Activated T-helper 1 cell treated with anti-CD3 and anti-CD28 coated beads, Interleukin-12 subunit alpha, Interleukin-12 subunit beta, Interleukin-2, Interleukin-4 antibody, amounts not matched to agents 30 ng/mL and 10 ng/mL and 1 ng/mL, durations not matched to agents 14 hours and 24 hours and 36 hours (primary cell): ENCODE data around the gene TMCO2. TPM values are rescaled to one million over a fixed set of nuclear protein-coding genes. Genes with fewer than 3 reads are reported as not detected.

ENCODE experiments used
- DNase-seq: peaks from one replicate; pipeline ENCODE4 v3.0.0; 2021; ENCODE audit warnings: low spot score
- H3K27ac Mint-ChIP-seq: one replicate; pipeline ENCODE4 v1.8.0; 2021; ENCODE audit warnings: mild to moderate bottlenecking, mixed read lengths
- H3K27me3 Mint-ChIP-seq: one replicate; pipeline ENCODE4 v1.8.0; 2022; ENCODE audit warnings: mild to moderate bottlenecking, moderate library complexity, mixed read lengths; ENCODE audit not compliant: insufficient read depth
- H3K36me3 Mint-ChIP-seq: one replicate; pipeline ENCODE4 v1.8.0; 2021; ENCODE audit warnings: low read depth, mixed read lengths
- H3K4me1 Mint-ChIP-seq: one replicate; pipeline ENCODE4 v1.8.0; 2021; ENCODE audit warnings: low read depth, mixed read lengths
- H3K4me3 Mint-ChIP-seq: one replicate; pipeline ENCODE4 v1.8.0; 2021; ENCODE audit warnings: mild to moderate bottlenecking, moderate library complexity, mixed read lengths
- H3K9me3 Mint-ChIP-seq: one replicate; pipeline ENCODE4 v1.8.0; 2021; ENCODE audit warnings: mixed read lengths
- intact Hi-C: fragments of 100-400 bp; cut with micrococcal nuclease; formaldehyde crosslinking; loops from one replicate; pipeline ENCODE4 v1.15.1; 2024
- total RNA-seq: library from RNA; stranded (reverse); gene quantifications from 2 replicates; pipeline ENCODE4 v1.2.3, GENCODE V29; 2022

The TMCO2 gene
- total RNA-seq, 1 donor from 2014 or later = not detected

DNA sequence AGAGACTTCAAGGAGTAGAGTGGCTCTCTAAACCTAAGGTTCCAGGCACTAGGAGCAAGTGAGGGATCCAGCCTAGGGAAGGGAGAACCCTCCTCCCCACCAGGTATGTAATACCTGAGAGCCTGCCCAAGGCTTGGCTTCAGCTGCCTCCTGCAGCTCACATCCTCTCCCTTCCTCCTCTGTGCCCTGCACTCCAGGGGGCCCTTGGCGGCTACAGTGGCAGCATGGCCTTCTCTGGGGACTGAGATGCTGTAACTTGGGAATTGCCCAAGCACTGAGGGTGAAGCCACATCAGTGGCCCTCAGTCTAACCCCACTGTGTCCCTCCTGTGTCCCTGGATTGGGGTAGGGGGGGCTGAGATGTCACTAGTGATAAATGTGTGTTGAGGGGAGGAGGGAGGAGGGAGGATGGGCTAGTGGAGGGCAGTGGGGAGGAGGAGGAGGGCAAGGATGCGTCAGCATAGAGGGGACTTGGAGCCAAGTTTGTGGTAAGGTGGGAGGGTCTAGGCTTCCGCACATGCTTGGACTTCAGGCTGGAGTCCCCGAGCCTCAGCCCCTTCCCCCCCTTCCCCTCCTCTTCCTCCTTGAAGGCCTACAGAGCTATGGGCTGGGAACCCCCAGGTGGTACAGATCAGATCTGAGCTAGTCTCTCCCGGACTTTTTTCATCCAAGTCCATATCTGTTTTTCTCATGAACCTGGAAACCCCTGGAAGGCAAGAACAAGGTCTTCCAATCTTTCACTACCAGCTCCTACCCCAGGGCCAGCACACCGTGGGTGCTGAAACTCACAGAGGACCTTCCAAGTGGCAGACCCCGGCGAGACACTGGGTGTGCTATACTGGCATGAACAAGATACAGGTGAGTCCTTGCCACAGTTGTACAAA is 51.9 kb downstream of the TMCO2 start:
- Mint-ChIP-seq H3K9me3 (no peaks in the 10 kb centered on the region), H3K27me3 (no peaks in the 10 kb centered on the region), H3K36me3 (peaks cover 4% of the 10 kb centered on the region), H3K4me1 (no peaks in the 10 kb centered on the region), H3K4me3 (no peak overlapping the region), H3K27ac (no peak overlapping the region)
- no peak for DNase-seq
- intact Hi-C loops = no loop called here

DNA sequence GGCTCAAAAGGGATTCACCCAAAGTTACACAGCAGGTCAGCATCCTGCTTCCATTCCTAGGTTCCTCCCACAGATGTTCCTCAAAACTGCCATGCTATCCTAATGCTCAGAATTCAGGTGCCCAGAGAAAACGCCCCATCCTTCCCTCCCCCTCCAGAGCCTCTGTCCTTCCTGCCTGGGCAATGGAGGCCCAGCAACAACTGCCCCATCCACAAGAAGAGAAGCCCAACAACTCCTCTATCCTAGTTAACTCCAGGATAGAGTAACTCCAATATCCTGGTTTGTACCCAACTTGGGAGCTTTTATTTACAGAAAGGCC is 52.5 kb downstream of the TMCO2 start:
- H3K27ac Mint-ChIP-seq = no peak overlapping the region
- no peak overlapping the region for H3K4me3 Mint-ChIP-seq
- H3K36me3 Mint-ChIP-seq = peaks cover 4% of the 10 kb centered on the region
- H3K27me3 Mint-ChIP-seq = no peaks in the 10 kb centered on the region
- intact Hi-C loops = no loop called here
- no peaks in the 10 kb centered on the region for H3K4me1 Mint-ChIP-seq
- H3K9me3 Mint-ChIP-seq = no peaks in the 10 kb centered on the region
- no peak for DNase-seq

DNA sequence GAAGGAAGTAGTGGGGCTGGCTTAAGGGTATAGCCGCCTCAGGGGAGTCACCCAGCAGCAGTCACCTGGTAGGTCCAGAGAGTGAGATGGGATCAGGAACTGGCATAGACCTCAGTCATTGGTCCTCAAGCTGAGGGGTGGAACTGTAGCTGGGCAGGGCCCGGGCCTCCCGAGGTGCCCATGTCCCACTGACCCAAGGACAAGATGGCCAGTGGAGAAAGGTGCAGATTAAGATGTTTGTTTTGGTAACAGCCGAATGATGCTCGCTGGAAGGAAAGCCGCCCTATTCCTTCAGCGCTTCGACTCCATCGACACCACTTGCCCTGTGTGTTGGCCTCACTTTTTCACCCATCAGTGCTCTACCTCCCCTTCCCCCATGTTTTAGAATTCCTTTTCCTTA is 52.9 kb downstream of the TMCO2 start:
- intact Hi-C loops = no loop called here
- no peak overlapping the region for H3K4me3 Mint-ChIP-seq
- no peaks in the 10 kb centered on the region for H3K27me3 Mint-ChIP-seq

DNA sequence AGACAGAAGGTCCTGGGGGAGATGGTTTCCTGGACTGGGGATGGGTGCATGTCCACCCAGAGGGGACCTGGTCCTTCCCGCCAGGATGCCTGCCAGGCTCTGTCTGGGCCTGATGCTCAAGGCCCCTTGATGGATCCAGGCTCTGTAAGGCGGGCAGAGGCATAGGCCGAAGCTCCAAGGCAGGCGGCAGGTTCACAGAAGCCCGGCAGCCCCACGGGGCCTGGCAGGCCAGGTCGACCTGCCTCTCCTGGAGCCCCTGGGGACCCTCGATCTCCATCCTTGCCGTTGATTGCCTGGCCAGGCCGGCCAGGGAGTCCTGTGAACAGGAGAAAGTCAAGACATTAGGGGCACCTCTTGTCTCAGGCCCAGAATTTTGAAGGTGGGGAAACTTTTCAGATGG is 53.3 kb downstream of the TMCO2 start:
- Mint-ChIP-seq H3K36me3 (peaks cover 4% of the 10 kb centered on the region), H3K4me1 (no peaks in the 10 kb centered on the region)

More for the DNA sequence above, 52.9 kb downstream of the TMCO2 start:
- H3K36me3 Mint-ChIP-seq = peaks cover 4% of the 10 kb centered on the region
- H3K9me3 Mint-ChIP-seq = no peaks in the 10 kb centered on the region
- DNase-seq = no peak
- H3K4me1 Mint-ChIP-seq = no peaks in the 10 kb centered on the region
- H3K27ac Mint-ChIP-seq = no peak overlapping the region

More for the DNA sequence above, 53.3 kb downstream of the TMCO2 start:
- no peak for DNase-seq
- intact Hi-C loops = no loop called here
- no peak overlapping the region for H3K27ac Mint-ChIP-seq
- no peak overlapping the region for H3K4me3 Mint-ChIP-seq
- H3K9me3 Mint-ChIP-seq = no peaks in the 10 kb centered on the region
- H3K27me3 Mint-ChIP-seq = no peaks in the 10 kb centered on the region

Other genes starting within 250 kb of the TMCO2 start
- gene CAP1, start 207.2 kb upstream of the TMCO2 start, total RNA-seq = 421 and 435 TPM in 2 replicates
- gene PPT1, start 150.7 kb upstream of the TMCO2 start, total RNA-seq = 101 and 110 TPM in 2 replicates
- gene RLF, start 86.5 kb upstream of the TMCO2 start, total RNA-seq = 18.2 and 19.9 TPM in 2 replicates
- gene ZMPSTE24, start 10.3 kb downstream of the TMCO2 start, total RNA-seq = 50.2 and 56.0 TPM in 2 replicates
- gene COL9A2, start 69.3 kb downstream of the TMCO2 start, total RNA-seq = 20.4 and 22.3 TPM in 2 replicates
- 196 and 201 TPM in 2 replicates for gene SMAP2, start 125.8 kb downstream of the TMCO2 start, total RNA-seq
- gene ZFP69B, start 202.5 kb downstream of the TMCO2 start, total RNA-seq = 5.1 and 5.8 TPM in 2 replicates
- gene ZFP69, start 229.4 kb downstream of the TMCO2 start, total RNA-seq = 3.9 and 4.0 TPM in 2 replicates